Activated T-cell treated with anti-CD3 and anti-CD28 coated beads, Interleukin-2, amount 50 U/mL, for 48 hours (primary cell): ENCODE results near the gene C1orf159.

Source experiments
- DNase-seq, 2 experiments: peaks; one replicate each; pipeline ENCODE4 v3.0.0-alpha.2; 2020

Gene C1orf159

DNA sequence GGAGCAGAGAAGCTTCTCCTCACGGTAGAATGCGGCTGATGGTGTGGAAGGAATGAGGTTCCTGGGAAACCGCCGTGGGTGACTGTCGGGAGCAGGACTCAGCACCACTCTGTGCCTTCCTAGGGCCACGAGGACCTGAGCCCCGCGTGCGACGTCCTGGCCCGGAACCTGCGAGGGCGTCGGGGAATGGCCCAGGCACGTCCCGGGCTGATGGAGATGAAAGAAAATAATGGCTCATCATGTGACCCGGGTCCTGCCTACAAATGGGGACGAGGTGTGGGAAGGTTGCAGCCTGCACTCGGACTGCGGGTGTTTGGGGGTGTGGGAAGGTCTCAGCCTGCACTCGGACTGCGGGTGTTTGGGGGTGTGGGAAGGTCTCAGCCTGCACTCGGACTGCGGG, 32.7 kb upstream of the C1orf159 start:
- DNase-seq, result no peak

DNA sequence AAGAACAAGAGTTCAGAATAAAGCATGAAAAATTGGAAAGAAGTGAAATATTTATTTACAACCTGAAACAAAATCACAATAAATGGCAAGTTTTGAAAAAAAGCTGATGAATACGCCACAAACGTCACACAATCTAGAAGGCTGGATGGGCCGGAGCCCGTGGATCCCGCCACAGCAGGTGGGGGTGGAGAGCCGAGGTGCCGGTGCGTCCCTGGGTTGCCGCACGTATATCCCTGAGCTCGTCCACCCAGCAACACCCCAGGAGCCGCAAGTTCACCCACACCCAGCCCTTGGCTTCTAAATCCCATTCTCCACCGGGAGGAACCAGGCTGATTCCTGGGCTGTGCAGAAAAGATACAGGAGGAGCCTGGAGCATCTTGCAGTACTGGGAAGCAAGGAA, 32.2 kb upstream of the C1orf159 start:
- DNase-seq, result no peak

- DNase-seq, result no peak
Observed at GRCh38 chr1:1146596-1146995, 30.7 kb upstream of the C1orf159 start.

DNA sequence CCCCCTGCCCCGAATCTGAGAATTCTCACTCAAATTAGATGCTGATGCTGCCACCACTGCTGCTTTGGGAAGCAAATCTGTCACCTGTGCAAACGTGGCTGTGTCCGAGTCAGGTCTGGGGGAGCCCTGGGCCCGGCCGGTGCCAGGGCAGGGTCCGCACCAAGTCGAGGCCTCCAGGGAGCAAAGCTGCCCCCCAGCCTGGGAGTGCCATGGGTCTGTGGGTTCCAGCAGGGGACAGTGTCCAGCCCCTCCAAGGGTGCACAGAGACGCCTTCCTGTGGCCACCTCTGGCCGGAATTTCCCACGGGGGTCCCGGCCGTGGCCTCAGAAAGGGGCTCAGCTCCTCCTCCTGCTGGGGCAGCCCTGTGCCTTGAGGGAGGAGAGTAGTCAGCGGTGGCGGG, 30.1 kb upstream of the C1orf159 start:
- no peak for DNase-seq

DNA sequence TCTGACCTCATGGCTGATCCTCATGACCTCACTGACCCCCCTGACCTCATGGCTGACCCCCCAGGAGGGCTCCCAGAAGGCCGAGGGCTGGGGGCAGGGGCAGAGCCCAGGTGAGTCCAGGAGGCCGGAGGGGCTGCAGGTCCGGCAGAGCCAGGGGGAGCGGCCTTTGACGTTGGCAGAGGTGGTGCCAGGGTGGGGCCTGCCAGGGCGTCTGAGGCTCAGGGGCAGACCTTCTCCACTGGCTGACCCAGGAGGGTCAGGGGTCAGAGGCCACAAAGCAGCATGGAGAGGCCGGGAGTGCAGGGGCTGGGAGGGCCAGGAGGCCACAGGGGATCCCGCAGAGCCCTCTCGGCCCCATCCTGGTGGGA, 29.6 kb upstream of the C1orf159 start:
- DNase-seq, result no peak

GRCh38 chr1:1144843-1145546, 29.1 kb upstream of the C1orf159 start:
- no peak for DNase-seq

DNA sequence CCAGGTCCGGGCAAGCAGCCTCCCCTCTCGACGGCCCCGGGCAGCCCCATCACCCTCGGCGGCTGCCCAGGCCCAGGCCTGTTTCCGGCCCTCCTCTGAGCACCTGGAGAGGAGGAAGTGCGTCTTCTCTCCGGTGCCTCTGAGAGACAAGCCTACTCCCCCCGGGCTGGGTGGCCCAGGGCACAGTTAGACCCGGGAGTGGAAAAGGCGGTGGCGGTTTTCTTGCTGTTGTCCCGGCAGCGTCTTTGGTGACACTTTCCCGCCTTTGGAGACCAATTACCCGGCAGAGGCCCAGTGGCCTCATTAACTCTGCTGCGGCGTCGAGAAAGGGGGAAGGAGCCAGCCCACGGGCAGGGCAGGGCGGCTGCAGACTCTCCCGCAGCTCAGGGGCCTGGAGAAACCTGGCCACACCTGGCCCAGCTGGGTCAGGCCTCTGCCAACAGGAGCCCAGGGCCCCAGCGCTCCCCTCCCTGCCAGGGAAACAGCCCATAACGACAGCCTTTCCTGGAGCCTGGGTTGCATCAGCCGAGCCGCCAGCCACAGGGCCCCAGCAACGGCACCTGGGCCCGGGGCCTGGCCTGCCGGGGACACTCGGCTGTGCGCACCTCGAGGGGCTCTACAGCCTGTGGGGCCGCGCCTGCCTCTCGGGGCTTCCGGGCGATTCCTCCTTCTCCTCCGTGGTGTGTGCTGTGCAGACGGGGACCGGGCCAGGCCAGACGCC, 28.4 kb upstream of the C1orf159 start:
- DNase-seq, result peak; percentile 76 to 77

GRCh38 chr1:1143636-1144035, 27.7 kb upstream of the C1orf159 start:
- DNase-seq, result peak; percentile 33 to 35

DNA sequence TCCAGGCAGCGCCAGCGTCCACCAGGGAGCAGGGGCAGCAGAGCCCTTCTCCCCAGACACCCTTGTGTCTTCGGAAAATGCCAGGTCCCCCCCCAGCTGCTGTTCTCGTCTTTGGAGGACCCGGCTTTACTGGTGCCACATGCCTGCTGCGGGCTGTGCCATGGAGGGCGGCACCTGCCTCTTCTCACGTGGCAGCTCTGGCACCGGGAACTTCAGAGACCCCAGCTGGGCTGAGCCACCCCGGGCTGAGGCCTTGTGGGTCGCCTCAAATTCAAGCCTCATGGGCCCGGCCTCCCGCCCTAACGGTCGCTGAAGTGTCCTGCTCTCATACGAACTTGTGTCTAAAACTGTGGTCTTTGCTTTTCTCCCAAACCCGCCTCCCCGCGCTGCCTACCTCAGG, 27.0 kb upstream of the C1orf159 start:
- peak in 1 of 2 experiments; percentile 33 for DNase-seq

- DNase-seq, result peak; percentile 61 to 64
Observed at GRCh38 chr1:1142352-1142751, 26.5 kb upstream of the C1orf159 start.

- DNase-seq, result no peak
Observed at GRCh38 chr1:1141911-1142250, 26.0 kb upstream of the C1orf159 start.

- DNase-seq, result no peak
Observed at GRCh38 chr1:1141244-1141910, 25.5 kb upstream of the C1orf159 start.

- no peak for DNase-seq
Observed at GRCh38 chr1:1140673-1141072, 24.8 kb upstream of the C1orf159 start.

DNA sequence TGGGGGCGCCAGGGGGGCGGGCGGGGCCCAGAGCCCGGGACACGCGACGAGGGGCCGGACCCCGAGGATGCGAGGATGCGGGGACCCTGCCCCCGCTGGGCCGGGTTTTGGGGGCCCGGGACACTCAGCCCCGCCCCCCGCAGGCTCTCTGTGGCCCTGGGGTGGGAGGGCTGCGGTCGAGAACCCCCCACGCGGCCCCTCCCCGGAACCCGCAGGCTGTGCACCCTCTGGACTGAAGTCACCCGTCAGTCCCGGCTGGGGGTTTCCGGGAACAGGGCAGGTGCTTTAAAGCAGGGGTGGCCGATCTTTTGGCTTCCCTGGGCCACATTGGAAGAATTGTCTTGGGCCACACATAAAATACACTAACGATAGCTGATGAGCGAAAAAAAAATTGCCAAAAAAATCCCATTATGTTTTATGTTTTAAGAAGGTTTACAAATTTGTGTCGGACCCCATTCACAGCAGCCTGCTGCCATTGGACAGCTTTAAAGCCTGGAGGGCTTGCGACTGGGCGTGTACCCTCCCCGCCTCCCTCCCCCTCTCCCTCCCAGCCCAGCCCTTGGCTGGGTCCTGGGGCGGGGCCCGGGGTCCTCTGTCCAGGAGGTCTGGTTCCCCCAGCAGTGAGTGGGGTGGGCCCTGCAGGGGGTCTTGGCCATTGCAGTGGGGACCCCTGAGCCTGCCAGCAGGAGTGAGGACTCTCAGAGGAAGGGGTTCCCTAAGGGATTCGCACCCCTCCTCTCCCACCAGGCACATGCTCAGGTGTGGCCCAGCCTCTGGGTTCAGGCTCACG, 21.6 kb upstream of the C1orf159 start:
- DNase-seq, result peak; percentile 77 to 81

- peak in 1 of 2 experiments; percentile 38 for DNase-seq
Observed at GRCh38 chr1:1136547-1137230, 20.8 kb upstream of the C1orf159 start.

DNA sequence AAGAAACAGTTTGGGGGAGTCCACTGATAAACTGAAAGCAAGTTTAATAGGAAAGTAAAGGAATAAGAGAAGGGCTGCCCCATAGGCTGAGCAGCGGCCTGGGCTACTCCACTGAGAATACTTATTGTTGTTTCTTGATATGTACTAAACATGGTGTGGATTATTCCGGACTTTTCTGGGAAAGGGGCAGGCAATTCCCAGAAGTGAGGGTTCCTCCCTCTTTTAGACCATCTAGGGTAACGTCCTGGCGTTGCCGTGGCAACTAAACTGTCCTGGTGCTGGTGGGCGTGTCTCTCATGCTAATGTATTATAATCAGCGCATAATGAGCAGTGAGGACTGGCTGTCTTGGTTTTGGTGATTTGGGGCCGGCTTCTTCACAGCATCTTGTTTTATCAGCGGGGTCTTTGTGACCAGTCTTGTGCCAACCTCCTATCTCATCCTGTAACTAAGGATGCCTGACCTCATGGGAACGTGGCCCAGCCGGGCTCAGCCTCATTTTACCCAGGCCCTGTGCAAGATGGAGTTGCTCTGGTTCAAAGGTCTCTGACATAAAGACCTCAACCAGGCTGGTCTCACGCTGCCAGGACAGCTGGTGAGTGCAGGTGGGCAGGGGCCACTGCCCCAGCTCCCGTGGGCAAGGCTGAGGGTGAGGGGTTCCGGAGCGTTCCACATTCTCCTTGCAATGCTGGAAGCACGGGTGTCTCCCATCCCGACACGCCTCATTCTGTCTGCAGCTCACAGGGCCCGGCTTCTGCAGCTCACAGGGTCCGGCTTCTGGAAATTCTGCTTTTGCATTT, 19.6 kb upstream of the C1orf159 start:
- no peak for DNase-seq

GRCh38 chr1:1134300-1134970, 18.5 kb upstream of the C1orf159 start:
- no peak for DNase-seq

GRCh38 chr1:1132956-1133750, 17.3 kb upstream of the C1orf159 start:
- no peak for DNase-seq

- DNase-seq, result no peak
Observed at GRCh38 chr1:1132042-1132950, 16.4 kb upstream of the C1orf159 start.
